SU-DHL-6 (cell line): ENCODE data around the gene CACNA1C.

ENCODE experiments used
- H2AFZ ChIP-seq: fragments of 200-600 bp; sonication (generic); 2 replicates; pipeline ENCODE4 v1.6.1; 2014; ENCODE audit warnings: low read depth, mild to moderate bottlenecking, moderate library complexity, mixed read lengths, antibody characterized with exemption, low read length; ENCODE audit not compliant: severe bottlenecking
- H3F3A ChIP-seq: fragments of 200-600 bp; shearing (Covaris generic); 2 replicates; pipeline ENCODE4 v1.6.0; 2016; ENCODE audit warnings: antibody characterized with exemption, mild to moderate bottlenecking; ENCODE audit not compliant: insufficient read depth
- H3K27ac ChIP-seq: fragments of 200-600 bp; sonication (generic); 2 replicates; pipeline ENCODE4 v1.5.1; 2016; ENCODE audit warnings: low read depth, mild to moderate bottlenecking, low read length, moderate library complexity, mixed read lengths
- H3K27me3 ChIP-seq: fragments of 200-600 bp; sonication (generic), shearing (Covaris generic); 2 replicates; pipeline ENCODE4 v1.6.0; 2014; ENCODE audit warnings: mild to moderate bottlenecking, low read length
- H3K36me3 ChIP-seq: fragments of 200-600 bp; sonication (generic); 2 replicates; pipeline ENCODE4 v1.6.1; 2014; ENCODE audit warnings: mild to moderate bottlenecking, low read length, mixed read lengths
- H3K4me2 ChIP-seq: fragments of 300-600, 200-600 bp; shearing (Covaris generic), sonication (generic); 2 replicates; pipeline ENCODE4 v1.6.0; 2014; ENCODE audit warnings: low read length, low read depth, mild to moderate bottlenecking; ENCODE audit not compliant: poor library complexity, severe bottlenecking
- H3K4me3 ChIP-seq: fragments of 200-600 bp; sonication (generic); 2 replicates; pipeline ENCODE4 v1.5.1; 2014; ENCODE audit warnings: antibody characterized with exemption, low read length, mild to moderate bottlenecking, mixed read lengths; ENCODE audit not compliant: insufficient read depth, poor library complexity, severe bottlenecking
- H3K79me2 ChIP-seq: fragments of 200-600 bp; sonication (generic); 2 replicates; pipeline ENCODE4 v1.6.1; 2014; ENCODE audit warnings: mild to moderate bottlenecking, low read length, moderate library complexity; ENCODE audit not compliant: insufficient read depth
- H3K9ac ChIP-seq: fragments of 200-600 bp; sonication (generic); 2 replicates; pipeline ENCODE4 v1.7.0; 2014; ENCODE audit warnings: mild to moderate bottlenecking, low read length
- H3K9me2 ChIP-seq: fragments of 200-600 bp; sonication (generic); replicated peaks from 2 replicates; pipeline ENCODE4 v1.6.1; 2014; ENCODE audit warnings: low read length; ENCODE audit not compliant: insufficient read depth
- H3K9me3 ChIP-seq: fragments of 200-600 bp; sonication (generic); 2 replicates; pipeline ENCODE4 v1.6.1; 2014; ENCODE audit warnings: low read length, mixed read lengths; ENCODE audit not compliant: insufficient read depth
- H4K20me1 ChIP-seq: fragments of 200-600 bp; sonication (generic); 2 replicates; pipeline ENCODE4 v1.6.1; 2014; ENCODE audit warnings: low read depth, mild to moderate bottlenecking, antibody characterized with exemption, low read length, moderate library complexity, mixed read lengths
- CTCF ChIP-seq: fragments of 200-600 bp; sonication (generic); IDR thresholded peaks from one replicate; pipeline ENCODE4 v1.5.1; 2017; ENCODE audit warnings: antibody characterized with exemption, mild to moderate bottlenecking, low read length, moderate library complexity; ENCODE audit not compliant: insufficient read depth, poor library complexity, severe bottlenecking
- EZH2phosphoT487 ChIP-seq: fragments of 200-600 bp; sonication (generic), shearing (Covaris generic); conservative IDR thresholded peaks from 2 replicates; pipeline ENCODE4 v1.6.1; 2018; ENCODE audit warnings: mild to moderate bottlenecking, antibody characterized with exemption, low read length, moderate library complexity, mixed read lengths

CACNA1C gene

GRCh38 chr12:2356601-2357125 lies 303.9 kb downstream of the CACNA1C start:
- Histone ChIP-seq H3K27me3 (no peaks in the 10 kb centered on the region), H3K9me3 (no peaks in the 10 kb centered on the region), H3K36me3 (no peaks in the 10 kb centered on the region), H3K79me2 (no peaks in the 10 kb centered on the region), H4K20me1 (no peaks in the 10 kb centered on the region), H3K4me2 (no peak overlapping the region), H2AFZ (no peak overlapping the region), H3K27ac (no peak overlapping the region), H3K4me3 (no peak overlapping the region), H3K9ac (no peak overlapping the region), H3K9me2 (no peaks in the 10 kb centered on the region), H3F3A (no peaks in the 10 kb centered on the region)
- TF ChIP-seq CTCF, result no peak
- no peak for TF ChIP-seq EZH2phosphoT487

GRCh38 chr12:2358986-2359658 lies 306.3 kb downstream of the CACNA1C start:
- H3F3A ChIP-seq, result no peaks in the 10 kb centered on the region
- H3K4me2 ChIP-seq, result no peak overlapping the region
- no peaks in the 10 kb centered on the region for H4K20me1 ChIP-seq

GRCh38 chr12:2359725-2360629 lies 307.2 kb downstream of the CACNA1C start:
- no peak overlapping the region for H3K27ac ChIP-seq
- no peak overlapping the region for H3K4me2 ChIP-seq
- TF ChIP-seq CTCF, result no peak
- no peak for TF ChIP-seq EZH2phosphoT487
- no peaks in the 10 kb centered on the region for H3K36me3 ChIP-seq
- H3K27me3 ChIP-seq, result no peaks in the 10 kb centered on the region
- no peaks in the 10 kb centered on the region for H3K9me2 ChIP-seq
- no peaks in the 10 kb centered on the region for H3K9me3 ChIP-seq
- no peak overlapping the region for H3K9ac ChIP-seq
- H4K20me1 ChIP-seq, result no peaks in the 10 kb centered on the region
- no peaks in the 10 kb centered on the region for H3K79me2 ChIP-seq
- no peak overlapping the region for H2AFZ ChIP-seq
- H3K4me3 ChIP-seq, result no peak overlapping the region
- no peaks in the 10 kb centered on the region for H3F3A ChIP-seq

More at GRCh38 chr12:2358986-2359658, 306.3 kb downstream of the CACNA1C start:
- H3K4me3 ChIP-seq, result no peak overlapping the region
- H3K9me3 ChIP-seq, result no peaks in the 10 kb centered on the region
- H2AFZ ChIP-seq, result no peak overlapping the region
- H3K27me3 ChIP-seq, result no peaks in the 10 kb centered on the region
- H3K9me2 ChIP-seq, result no peaks in the 10 kb centered on the region
- TF ChIP-seq EZH2phosphoT487 (no peak), CTCF (no peak)
- no peak overlapping the region for H3K27ac ChIP-seq
- no peaks in the 10 kb centered on the region for H3K36me3 ChIP-seq
- no peaks in the 10 kb centered on the region for H3K79me2 ChIP-seq
- H3K9ac ChIP-seq, result no peak overlapping the region
